ENCODE measurements around the gene MET. TPM values are rescaled to one million over a fixed set of nuclear protein-coding genes. Genes with fewer than 3 reads are reported as not detected.

Gene MET
- total and polyA plus RNA-seq, 2 of the 13 experiments (the other 11 are each of a cell fraction or from before 2014, with no cell fraction given) = 21.8 to 31.5 TPM

GRCh38 chr7:116806046-116806944 lies 134.3 kb downstream of the MET start (continued):
- TF ChIP-seq ZC3H13 (CRISPR knock-in tag; IDR thresholded peaks at IDR 0.05) (no peak), ZBTB38 (CRISPR knock-in tag; IDR thresholded peaks at IDR 0.05) (no peak), ZBTB25 (CRISPR knock-in tag; IDR thresholded peaks at IDR 0.05) (no peak), RAD21 (CRISPR knock-in tag; IDR thresholded peaks at IDR 0.05) (no peak), SRSF4 (IDR thresholded peaks at IDR 0.05; ENCODE audit: low read depth, low read length, poor library complexity, severe bottlenecking) (no peak), ZNF264 (CRISPR knock-in tag; IDR thresholded peaks at IDR 0.05) (peak; percentile 22; the same call in 1 of the 2 replicates), AGO1 (IDR thresholded peaks at IDR 0.05; ENCODE audit: low read depth, low read length, poor library complexity, severe bottlenecking) (no peak), ZNF20 (CRISPR knock-in tag; IDR thresholded peaks at IDR 0.05) (no peak), ZSCAN5A (CRISPR knock-in tag; IDR thresholded peaks at IDR 0.05; ENCODE audit: borderline replicate concordance) (no peak), ZNF501 (CRISPR knock-in tag; IDR thresholded peaks at IDR 0.05) (no peak), MEF2D (CRISPR knock-in tag; IDR thresholded peaks at IDR 0.05) (no peak), SPEN (CRISPR knock-in tag; IDR thresholded peaks at IDR 0.05; ENCODE audit: low read depth) (no peak), ZNF326 (CRISPR knock-in tag; IDR thresholded peaks at IDR 0.05; ENCODE audit: borderline replicate concordance) (no peak), FIP1L1 (IDR thresholded peaks at IDR 0.05; ENCODE audit: borderline replicate concordance, insufficient read depth, low read depth, low read length) (no peak), CBX5 (CRISPR knock-in tag; IDR thresholded peaks at IDR 0.05; ENCODE audit: borderline replicate concordance) (no peak; the same call in 1 of the 2 replicates), NR2F2 (IDR thresholded peaks at IDR 0.05; ENCODE audit: borderline replicate concordance, low read depth) (peak; percentile 90), CEBPZ (IDR thresholded peaks at IDR 0.05; ENCODE audit: low read length) (no peak), ZNF44 (CRISPR knock-in tag; IDR thresholded peaks at IDR 0.05) (0 out of 2 replicates have a peak, but pooled peaks have one; percentile 51), ERF (CRISPR knock-in tag; IDR thresholded peaks at IDR 0.05) (peak; percentile 42; the same call in 1 of the 2 replicates)
- TF ChIP-seq, protein P1, sequence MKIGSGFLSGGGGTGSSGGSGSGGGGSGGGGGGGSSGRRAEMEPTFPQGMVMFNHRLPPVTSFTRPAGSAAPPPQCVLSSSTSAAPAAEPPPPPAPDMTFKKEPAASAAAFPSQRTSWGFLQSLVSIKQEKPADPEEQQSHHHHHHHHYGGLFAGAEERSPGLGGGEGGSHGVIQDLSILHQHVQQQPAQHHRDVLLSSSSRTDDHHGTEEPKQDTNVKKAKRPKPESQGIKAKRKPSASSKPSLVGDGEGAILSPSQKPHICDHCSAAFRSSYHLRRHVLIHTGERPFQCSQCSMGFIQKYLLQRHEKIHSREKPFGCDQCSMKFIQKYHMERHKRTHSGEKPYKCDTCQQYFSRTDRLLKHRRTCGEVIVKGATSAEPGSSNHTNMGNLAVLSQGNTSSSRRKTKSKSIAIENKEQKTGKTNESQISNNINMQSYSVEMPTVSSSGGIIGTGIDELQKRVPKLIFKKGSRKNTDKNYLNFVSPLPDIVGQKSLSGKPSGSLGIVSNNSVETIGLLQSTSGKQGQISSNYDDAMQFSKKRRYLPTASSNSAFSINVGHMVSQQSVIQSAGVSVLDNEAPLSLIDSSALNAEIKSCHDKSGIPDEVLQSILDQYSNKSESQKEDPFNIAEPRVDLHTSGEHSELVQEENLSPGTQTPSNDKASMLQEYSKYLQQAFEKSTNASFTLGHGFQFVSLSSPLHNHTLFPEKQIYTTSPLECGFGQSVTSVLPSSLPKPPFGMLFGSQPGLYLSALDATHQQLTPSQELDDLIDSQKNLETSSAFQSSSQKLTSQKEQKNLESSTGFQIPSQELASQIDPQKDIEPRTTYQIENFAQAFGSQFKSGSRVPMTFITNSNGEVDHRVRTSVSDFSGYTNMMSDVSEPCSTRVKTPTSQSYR (CRISPR knock-in tag; IDR thresholded peaks at IDR 0.05; ENCODE audit: borderline replicate concordance) = no peak; the same call in 1 of the 2 replicates

Measured in HepG2 (cell line).